NCI-H526 (cell line): ENCODE measurements around the gene RNF112.

Experiments
- DNase-seq, 2 experiments: peaks; one replicate each; lab custom pipeline; 2025; lab: John Stamatoyannopoulos, UW

Gene RNF112

DNA sequence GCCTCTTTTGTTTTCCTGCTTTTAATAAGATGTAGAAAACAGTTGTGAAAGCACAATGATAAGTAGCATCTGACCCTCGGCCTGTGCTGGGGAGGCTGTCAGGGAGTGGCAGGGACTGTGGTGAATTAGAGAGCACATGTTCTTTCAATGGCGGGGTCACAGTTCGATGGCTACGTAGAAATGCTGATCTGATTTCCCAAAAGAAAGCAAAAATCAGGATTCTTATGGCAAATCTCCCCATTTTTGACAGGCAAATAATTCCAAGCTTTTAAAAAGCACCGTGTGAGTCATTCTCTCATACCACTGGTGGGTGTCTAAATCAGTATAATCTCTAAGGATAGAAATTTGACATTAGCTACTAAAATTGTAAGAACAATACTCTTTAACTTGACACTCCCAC, 36.9 kb upstream of the RNF112 start:
- no peak for DNase-seq

DNA sequence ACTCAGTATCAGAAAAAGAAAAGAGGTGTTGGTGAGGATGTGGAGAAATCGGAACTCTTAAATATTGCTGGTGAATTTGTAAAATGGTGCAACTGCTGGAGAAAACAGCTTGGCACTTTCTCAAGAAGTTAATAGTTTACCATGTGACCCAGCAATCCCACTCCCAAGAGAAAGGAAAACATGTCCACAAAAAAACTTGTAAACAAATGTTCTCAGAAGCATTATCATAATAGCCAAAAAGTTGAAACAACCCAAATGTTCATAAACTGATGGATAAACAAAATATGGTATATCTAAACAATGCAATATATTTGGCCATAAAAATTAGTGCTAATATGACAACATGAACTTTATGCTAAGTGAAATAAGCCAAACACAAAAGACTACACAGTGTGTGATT, 35.3 kb upstream of the RNF112 start:
- DNase-seq: no peak

DNA sequence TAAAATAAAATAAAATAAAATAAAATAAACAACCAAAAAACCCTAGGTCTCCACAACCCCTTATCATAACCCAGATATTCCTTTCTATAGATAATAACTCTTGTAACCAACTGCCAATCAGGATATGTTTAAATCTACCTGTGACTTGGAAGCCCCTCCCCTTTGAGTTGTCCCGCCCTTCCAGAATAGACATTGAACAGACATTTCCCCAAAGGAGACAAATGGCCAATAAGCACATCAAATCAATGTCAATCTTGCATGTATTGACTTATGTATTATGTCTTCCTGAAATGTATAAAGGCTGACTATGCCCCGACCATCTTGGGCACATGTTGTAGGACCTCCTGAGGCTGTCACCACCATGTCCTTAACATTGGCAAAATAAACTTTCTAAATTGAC, 34.2 kb upstream of the RNF112 start:
- peak; percentile 23 to 45 for DNase-seq

DNA sequence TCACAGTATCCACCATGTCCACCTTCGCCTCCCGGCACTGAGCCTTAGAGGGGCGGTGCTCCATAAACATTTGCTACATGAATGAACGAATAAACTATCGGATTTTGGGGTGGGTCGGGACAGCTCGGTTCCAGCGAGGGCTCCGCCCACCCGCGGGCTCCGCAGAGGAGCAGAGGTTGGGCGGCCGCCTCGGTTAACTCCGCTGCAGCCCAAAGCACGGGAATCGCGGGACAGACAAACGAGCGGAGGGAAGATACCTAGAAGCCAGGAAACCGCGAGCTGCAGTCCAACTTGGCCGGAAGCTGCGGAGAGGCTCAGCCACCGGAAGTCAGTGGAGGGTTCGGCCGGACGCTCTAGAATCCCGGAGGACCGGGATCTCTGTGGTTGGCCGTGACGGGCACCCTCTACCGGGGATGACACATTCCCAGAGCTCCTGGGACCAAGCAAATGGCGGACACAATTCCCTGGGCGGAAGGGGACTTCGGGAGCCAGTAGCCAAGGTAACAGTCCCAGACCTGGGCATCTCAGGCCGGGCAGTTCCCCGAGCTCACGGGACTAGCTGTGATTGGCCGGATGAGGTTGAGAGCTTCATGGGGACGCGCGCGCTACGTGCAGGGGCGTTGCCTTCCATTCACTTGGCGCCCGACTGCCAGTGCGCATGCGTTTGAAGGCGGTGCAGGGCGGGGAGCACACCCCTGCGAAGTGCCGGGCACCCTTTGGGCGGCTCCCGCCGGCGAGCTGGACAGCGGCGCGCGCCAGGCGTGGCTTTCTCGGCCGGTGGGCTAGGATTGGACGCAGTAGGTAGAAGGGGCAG, 33.2 kb upstream of the RNF112 start:
- DNase-seq: peak; percentile 95 to 97

DNA sequence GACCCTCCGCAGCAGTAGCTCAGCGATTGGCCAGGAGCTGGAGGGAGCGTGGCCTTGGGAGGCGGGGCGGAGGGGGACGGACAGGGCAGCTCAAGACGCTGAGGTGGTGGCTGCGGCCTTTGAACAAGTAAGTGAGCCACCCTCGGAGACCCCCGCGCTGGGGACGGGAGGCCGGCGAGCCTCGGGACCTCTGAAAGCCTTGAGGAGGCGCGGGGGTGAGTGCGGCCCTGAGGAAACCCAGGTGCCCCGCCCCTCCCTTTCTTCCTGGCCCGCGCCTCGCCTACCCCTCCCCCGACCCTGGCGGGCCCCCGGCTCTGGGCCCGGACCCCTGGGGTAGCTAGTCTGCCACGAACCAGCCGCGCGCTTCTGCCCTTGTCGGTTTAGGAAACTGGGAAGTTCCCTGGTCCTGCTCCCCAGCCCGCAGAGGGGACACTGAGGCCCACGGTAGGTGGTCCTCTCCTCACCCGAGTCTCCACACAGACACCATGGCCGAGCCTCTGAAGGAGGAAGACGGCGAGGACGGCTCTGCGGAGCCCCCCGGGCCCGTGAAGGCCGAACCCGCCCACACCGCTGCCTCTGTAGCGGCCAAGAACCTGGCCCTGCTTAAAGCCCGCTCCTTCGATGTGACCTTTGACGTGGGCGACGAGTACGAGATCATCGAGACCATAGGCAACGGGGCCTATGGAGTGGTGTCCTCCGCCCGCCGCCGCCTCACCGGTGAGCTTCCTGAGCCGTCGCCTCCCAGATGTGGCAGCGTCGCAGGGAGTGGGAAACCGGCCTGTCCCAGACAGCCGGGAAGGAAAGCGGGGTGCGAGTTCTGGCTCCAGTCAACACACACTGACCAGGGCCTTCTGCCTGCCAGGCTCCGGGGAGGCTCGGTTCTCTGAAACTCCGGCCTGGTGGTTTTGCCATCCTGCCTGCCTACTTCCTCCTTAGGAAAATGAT, 32.3 kb upstream of the RNF112 start, which contains the start of gene MAPK7:
TSS of gene MAPK7 (plus strand) at position 83 of the 945 bp plus-strand sequence. CDS start at position 486, 403 bp downstream.
- DNase-seq: peak in 1 of 2 experiments; percentile 20

DNA sequence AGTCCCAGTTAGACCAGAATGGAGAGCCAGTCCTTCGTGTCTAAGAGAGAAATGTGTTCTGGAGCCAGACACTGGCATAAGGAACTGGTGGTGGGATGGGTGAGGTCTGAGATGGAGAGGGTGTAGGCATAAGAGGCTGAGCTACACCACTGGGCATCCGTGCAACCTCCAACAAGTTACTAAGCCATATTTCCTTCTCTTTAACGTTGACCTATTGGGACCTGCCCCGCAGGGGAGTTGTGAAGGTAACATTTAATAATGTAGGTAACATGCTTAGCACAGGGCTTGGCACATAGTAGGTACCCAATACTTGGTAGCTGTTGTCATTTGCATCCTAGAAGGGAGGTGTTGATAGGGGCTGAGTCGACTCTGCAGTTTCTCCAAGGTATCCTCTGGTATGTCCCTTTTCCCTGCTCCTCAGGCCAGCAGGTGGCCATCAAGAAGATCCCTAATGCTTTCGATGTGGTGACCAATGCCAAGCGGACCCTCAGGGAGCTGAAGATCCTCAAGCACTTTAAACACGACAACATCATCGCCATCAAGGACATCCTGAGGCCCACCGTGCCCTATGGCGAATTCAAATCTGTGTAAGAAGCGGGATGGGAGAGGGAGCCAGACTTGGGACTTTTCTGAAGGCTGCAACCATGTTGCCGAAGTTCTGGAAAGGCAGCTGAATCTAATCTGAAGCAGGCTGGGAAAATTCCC, 31.5 kb upstream of the RNF112 start:
- DNase-seq: no peak

DNA sequence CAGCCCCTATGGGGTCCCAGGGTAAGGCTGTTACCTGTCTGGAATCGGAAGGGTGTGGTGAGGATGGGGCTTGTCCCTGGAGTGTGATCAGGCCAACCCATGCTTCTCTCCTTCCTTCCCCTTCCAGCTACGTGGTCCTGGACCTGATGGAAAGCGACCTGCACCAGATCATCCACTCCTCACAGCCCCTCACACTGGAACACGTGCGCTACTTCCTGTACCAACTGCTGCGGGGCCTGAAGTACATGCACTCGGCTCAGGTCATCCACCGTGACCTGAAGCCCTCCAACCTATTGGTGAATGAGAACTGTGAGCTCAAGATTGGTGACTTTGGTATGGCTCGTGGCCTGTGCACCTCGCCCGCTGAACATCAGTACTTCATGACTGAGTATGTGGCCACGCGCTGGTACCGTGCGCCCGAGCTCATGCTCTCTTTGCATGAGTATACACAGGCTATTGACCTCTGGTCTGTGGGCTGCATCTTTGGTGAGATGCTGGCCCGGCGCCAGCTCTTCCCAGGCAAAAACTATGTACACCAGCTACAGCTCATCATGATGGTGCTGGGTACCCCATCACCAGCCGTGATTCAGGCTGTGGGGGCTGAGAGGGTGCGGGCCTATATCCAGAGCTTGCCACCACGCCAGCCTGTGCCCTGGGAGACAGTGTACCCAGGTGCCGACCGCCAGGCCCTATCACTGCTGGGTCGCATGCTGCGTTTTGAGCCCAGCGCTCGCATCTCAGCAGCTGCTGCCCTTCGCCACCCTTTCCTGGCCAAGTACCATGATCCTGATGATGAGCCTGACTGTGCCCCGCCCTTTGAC, 30.3 kb upstream of the RNF112 start:
- DNase-seq: no peak

DNA sequence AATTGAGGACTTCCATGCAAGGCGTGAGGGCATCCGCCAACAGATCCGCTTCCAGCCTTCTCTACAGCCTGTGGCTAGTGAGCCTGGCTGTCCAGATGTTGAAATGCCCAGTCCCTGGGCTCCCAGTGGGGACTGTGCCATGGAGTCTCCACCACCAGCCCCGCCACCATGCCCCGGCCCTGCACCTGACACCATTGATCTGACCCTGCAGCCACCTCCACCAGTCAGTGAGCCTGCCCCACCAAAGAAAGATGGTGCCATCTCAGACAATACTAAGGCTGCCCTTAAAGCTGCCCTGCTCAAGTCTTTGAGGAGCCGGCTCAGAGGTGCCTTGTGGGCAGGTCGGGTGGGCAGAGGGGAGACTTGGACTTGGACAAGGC, 29.7 kb upstream of the RNF112 start:
- no peak for DNase-seq

DNA sequence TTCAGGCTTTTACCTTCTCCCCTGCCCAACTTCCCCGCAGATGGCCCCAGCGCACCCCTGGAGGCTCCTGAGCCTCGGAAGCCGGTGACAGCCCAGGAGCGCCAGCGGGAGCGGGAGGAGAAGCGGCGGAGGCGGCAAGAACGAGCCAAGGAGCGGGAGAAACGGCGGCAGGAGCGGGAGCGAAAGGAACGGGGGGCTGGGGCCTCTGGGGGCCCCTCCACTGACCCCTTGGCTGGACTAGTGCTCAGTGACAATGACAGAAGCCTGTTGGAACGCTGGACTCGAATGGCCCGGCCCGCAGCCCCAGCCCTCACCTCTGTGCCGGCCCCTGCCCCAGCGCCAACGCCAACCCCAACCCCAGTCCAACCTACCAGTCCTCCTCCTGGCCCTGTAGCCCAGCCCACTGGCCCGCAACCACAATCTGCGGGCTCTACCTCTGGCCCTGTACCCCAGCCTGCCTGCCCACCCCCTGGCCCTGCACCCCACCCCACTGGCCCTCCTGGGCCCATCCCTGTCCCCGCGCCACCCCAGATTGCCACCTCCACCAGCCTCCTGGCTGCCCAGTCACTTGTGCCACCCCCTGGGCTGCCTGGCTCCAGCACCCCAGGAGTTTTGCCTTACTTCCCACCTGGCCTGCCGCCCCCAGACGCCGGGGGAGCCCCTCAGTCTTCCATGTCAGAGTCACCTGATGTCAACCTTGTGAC, 29.1 kb upstream of the RNF112 start:
- no peak for DNase-seq

DNA sequence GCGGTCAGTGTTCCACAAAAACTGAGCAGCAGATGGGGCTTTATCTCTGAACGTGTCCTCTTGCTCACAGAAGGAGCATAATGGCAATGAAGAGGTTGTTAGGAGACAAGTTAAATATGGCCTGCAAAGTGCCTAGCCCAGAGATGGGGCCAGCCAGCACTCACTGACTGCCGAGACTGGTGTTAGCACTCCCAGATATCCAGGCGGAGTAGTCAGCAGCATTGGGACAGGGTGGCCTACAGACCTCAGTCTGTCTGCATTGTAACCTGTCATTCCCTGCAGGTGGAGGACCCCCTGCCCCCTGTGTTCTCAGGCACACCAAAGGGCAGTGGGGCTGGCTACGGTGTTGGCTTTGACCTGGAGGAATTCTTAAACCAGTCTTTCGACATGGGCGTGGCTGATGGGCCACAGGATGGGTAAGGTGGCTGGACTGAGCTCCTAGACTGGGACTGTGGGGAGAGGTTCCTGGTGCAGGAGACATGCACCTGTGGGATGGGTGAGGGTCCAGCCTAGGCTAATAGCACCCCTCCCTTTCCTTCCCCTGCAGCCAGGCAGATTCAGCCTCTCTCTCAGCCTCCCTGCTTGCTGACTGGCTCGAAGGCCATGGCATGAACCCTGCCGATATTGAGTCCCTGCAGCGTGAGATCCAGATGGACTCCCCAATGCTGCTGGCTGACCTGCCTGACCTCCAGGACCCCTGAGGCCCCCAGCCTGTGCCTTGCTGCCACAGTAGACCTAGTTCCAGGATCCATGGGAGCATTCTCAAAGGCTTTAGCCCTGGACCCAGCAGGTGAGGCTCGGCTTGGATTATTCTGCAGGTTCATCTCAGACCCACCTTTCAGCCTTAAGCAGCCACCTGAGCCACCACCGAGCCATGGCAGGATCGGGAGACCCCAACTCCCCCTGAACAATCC, 28.2 kb upstream of the RNF112 start:
- DNase-seq: no peak

DNA sequence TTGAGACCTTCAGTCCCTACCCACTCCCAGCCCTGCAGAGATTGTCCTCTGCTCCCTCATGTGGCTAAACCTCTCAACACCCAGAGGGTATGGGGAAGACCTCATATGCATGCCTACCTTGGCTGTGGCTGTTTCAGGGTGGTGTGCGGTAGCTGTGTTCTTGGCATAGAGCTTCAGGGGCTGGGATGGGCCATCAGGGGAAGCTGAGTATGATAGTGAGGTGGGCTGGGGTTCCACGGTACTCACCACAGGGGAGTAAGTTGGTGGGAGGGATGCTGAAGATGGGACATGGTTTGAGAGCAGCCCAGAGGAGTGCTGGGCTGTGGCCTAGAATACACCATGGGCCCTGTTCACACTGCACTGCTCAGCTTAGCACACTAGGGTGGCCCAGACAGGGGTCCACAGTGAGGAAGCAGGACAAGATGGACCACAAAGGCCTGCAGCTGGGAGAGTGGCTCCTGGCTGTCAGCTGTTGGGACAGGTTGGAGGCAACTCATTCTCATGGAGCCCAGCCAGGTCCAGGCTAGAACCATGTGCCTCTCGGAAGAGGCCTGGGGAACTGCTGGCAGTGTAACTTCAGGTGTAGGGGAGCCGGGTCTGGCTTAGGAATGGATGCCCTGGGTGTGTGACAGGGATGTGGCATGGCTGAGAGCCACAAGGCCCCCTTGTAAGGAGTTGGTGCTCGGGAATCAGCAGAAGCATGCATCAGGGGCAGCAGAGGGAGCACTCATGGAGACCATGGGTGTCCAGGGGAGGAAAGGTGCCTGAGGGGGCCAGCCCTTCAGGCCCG, 27.2 kb upstream of the RNF112 start:
- DNase-seq: no peak

DNA sequence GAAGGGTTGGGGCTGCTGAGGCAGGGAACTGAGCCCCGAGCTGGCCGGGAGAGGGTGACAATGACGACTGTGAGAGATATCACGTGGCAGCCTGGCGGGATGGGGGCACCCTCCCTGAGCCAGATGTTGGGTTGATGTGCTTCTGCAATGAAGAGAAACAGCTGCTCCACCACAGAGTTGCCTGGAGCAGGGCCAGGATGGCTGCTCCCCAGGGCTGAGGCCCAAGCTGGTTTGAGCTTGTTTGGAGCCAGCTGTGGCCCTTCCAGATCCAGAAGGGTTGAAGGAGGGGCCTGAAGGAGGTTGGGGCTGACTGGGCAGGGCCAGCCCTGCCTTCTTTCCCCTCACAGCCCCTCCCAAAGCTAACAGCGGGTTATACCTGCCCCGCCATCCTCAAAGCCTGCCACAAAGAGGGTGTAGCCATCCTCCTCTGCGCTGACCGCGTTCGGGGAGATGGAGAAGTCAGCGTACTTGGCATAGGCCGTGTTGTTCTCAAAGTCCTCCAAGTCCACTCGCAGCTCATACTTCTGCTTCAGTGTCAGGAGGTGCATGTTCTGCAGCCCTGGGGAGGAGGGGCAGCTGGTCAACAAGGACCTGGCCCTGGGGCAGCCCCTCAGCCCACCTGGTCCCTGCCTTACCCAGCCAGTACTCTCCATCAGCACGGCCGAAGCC, 26.2 kb upstream of the RNF112 start:
- no peak for DNase-seq

DNA sequence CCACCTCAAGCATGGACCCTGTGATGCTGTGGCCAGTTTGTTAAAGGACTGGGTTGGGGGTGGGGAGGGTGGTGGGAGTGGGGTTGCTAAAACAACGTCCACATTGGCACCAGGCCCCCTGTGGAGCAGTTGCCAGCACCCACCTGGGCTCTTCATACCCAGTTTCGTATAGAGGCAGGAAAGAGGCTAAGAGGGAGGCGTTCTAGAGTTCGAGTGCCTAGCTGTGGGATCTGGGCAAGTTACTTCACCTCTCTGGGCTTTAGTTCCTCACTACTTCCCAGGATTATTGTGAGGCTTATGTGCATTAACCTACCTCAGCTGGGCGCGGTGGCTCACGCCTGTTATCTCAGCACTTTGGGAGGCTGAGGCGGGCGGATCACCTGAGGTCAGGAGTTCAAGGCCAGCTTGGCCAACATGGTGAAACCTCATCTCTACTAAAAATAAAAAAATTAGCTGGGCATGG, 25.5 kb upstream of the RNF112 start:
- no peak for DNase-seq

DNA sequence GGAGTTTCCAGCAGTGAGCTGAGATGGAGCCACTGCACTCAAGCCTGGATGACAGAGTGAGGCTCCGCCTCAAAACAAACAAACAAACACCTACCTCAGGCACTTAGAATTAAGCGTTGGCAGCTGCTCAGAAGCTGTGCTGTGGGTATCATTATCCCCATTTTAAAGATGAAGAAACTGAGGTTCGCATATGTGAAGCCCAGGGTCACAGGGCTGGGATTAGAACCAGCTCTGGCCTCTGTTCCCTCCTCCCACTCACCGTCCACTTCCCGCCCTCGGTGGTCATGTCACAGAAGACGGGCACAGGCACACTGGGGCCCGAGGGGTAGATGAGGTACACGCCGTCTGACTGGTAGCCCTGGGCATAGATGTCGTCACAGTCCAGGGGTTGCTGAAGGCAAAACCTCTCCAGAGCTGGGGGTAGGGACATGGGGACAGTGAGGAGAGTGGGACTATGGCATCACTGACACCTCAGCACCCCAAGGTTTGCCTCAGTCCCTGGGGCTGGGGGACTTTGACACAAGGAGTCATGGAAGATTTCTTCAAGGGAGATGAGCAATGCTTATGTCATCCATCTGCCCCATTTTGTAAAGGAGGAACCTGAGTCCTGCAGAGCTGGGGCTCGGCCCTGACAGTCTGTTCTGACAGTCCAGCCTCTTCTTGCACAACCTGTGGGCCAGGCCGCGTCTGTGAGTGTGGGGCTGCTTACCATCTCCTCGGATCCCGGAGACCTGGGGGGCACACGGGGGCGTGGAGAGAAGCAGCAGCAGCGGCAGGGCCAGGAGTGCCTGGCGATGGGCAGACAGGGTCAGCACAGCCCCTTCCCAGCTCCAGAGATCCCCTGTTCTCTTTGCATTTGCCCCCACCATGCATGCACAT, 24.7 kb upstream of the RNF112 start:
- no peak for DNase-seq

DNA sequence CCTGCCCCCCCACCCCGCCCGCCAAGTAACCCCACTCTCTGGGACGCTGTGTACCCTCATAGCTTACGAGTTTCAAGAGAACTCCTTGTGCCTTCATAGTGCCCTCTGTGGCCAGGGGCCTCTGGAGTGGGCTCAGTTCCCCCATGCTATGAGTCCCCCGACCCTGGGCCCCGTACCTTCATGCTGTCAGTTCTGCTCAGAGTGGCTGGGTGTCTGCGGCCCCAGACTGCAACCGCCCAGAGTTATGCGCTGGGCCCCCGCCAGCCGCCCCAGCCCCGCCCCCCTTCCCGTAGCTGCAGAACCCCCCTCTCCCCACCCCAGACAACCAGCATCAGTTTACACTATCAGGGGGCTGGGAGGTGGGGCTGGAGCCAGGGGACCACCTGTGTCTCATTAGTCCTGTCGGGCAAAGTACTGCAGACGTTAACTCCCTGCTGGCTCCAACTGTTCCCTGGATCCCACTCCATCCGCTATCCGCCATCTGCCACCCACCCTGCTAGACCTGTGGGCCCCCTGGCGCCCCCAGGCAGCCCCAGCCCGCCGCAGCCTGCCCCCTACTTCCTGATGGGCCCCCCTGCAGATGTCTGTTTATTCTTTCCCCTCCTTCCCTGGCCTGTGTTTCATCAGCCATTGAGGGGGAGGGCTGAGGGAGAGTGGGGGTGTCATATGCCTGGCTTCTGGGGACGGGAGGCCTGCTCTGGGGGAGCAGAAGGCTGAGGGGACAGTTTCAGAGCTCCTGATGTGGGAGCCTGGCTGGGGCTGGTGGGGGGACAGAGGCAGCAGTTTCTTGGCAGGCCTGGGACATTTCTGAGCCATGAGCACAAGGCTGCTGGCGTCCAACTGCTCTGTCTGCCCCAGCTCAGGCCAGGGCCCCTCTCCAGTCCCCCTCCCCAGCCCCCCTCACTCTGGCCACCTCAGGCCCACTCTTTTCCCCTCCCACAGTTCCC, 23.8 kb upstream of the RNF112 start, which contains the start of gene MFAP4:
TSS of gene MFAP4 (minus strand) at position 217 of the 947 bp plus-strand sequence. CDS start at position 182, 35 bp downstream.
- no peak for DNase-seq
